HepG2 (cell line): ENCODE data around the gene ZNF474. TPM values are rescaled to one million over a fixed set of nuclear protein-coding genes. Genes with fewer than 3 reads are reported as not detected.
A peak's percentile ranks its signal among the peaks of the same experiment; 100 is the strongest.

ENCODE experiments used
- ATAC-seq: fragments of 200-7000 bp; cut with Tn5 transposase; 3 replicates; pipeline ENCODE4 v1.9.1; 2020; ENCODE audit warnings: mild to moderate bottlenecking, moderate library complexity
- BruUV-seq: library from RNA; stranded (reverse); fragments of 400-500 nt; replicated peaks from 2 replicates; lab custom pipeline; 2021; lab: Mats Ljungman, UMichigan
- CTCF ChIA-PET: fragments of 300-600 bp; formaldehyde crosslinking; extraction: SDS; loops from one replicate; lab custom pipeline; 2021; ENCODE audit warnings: low total read pairs, inconsistent platforms, low intra/inter-chr PET ratio; lab: Yijun Ruan, JAX
- POLR2A ChIA-PET: fragments of 350-600 bp; sonication (Branson Sonifier 250); formaldehyde crosslinking; loops from one replicate; lab custom pipeline; 2020; ENCODE audit warnings: antibody characterized with exemption, inconsistent platforms; lab: Yijun Ruan, JAX
- DNase-seq: peaks from one replicate; pipeline ENCODE4 v3.0.0-alpha.2; 2015; ENCODE audit warnings: low spot score
- FAIRE-seq: peaks from 3 replicates; lab custom pipeline; 2011; peaks lifted over from hg19 to GRCh38; lab: Jason Lieb, UNC
- H2AFZ ChIP-seq: one replicate; pipeline ENCODE4 v1.6.1; 2011; ENCODE audit warnings: low read length, inconsistent platforms
- H3K27ac ChIP-seq: fragments of 300-600 bp; 3 replicates; pipeline ENCODE4 v1.8.0; 2011; ENCODE audit warnings: mixed run types, mild to moderate bottlenecking, mixed read lengths, low read length, inconsistent platforms; ENCODE audit not compliant: insufficient read depth; ENCODE audit errors: extremely low read length
- H3K27me3 ChIP-seq, 2 experiments: fragments of 200-600 bp in 1 of 2; 2 replicates in 1 of 2; 3 replicates in 1 of 2; pipeline versions ENCODE4 v1.6.0 to v1.8.0; 2011; ENCODE audit warnings: low read length in 2 of 2, mild to moderate bottlenecking in 2 of 2, moderate library complexity in 2 of 2, inconsistent platforms in 1 of 2; ENCODE audit not compliant: insufficient read depth in 2 of 2, control insufficient read depth in 1 of 2
- H3K36me3 ChIP-seq, 2 experiments: fragments of 200-600 bp in 1 of 2; replicated peaks in 1 of 2; 2 replicates in 1 of 2; 3 replicates in 1 of 2; pipeline versions ENCODE4 v1.5.1 to v1.8.0; 2011; ENCODE audit warnings: low read length in 2 of 2, inconsistent platforms in 1 of 2; ENCODE audit not compliant: insufficient read depth in 2 of 2, control insufficient read depth in 1 of 2
- H3K4me1 ChIP-seq: 2 replicates; pipeline ENCODE4 v1.5.1; 2012; ENCODE audit warnings: low read length, inconsistent platforms; ENCODE audit not compliant: insufficient read depth
- H3K4me2 ChIP-seq: 2 replicates; pipeline ENCODE4 v1.6.0; 2011; ENCODE audit warnings: low read depth, low read length, inconsistent platforms
- H3K4me3 ChIP-seq, 3 experiments: fragments of 200-600 bp in 1 of 3; sonication (generic), shearing (Covaris generic) in 1 of 3; replicated peaks in 1 of 3; 2 replicates each; pipeline ENCODE4 v1.5.1; 2011 to 2016; ENCODE audit warnings: low read length in 3 of 3, inconsistent platforms in 2 of 3, low read depth in 2 of 3, mild to moderate bottlenecking in 2 of 3, control low read depth in 1 of 3, mixed read lengths in 1 of 3; ENCODE audit not compliant: insufficient read depth in 1 of 3
- H3K79me2 ChIP-seq: one replicate; pipeline ENCODE4 v1.6.1; 2011; ENCODE audit warnings: low read length, inconsistent platforms; ENCODE audit not compliant: insufficient read depth
- H3K9ac ChIP-seq: 2 replicates; pipeline ENCODE4 v1.6.0; 2011; ENCODE audit warnings: mild to moderate bottlenecking, low read depth, low read length, inconsistent platforms; ENCODE audit not compliant: insufficient read depth
- H3K9me3 ChIP-seq: 2 replicates; pipeline ENCODE4 v1.5.1; 2012; ENCODE audit warnings: mild to moderate bottlenecking, low read length
- H4K20me1 ChIP-seq: 2 replicates; pipeline ENCODE4 v1.6.0; 2011; ENCODE audit warnings: inconsistent platforms, mild to moderate bottlenecking, low read length, moderate library complexity; ENCODE audit not compliant: insufficient read depth
- ELK4 ChIP-seq: sonication (generic); formaldehyde crosslinking; IDR thresholded peaks from 2 replicates; pipeline ENCODE4 v1.9.0; 2021; ENCODE audit warnings: missing genetic modification reagents, borderline replicate concordance
- MAFF ChIP-seq: IDR thresholded peaks from 2 replicates; pipeline ENCODE4 v1.6.1; 2011; ENCODE audit warnings: low read depth, low read length, improper control_type of control experiment
- MAFK ChIP-seq, 2 experiments: IDR thresholded peaks in 1 of 2; conservative IDR thresholded peaks in 1 of 2; 2 replicates each; pipeline ENCODE4 v1.6.1; 2011; ENCODE audit warnings: improper control_type of control experiment in 2 of 2, low read length in 2 of 2
- ZBTB10 ChIP-seq: sonication (generic); formaldehyde crosslinking; IDR thresholded peaks from 2 replicates; pipeline ENCODE4 v1.4.0; 2020; ENCODE audit warnings: missing genetic modification reagents, borderline replicate concordance
- WGBS: methylation state at CpG from one replicate; pipeline ENCODE4 v1.1.6; 2017; ENCODE audit warnings: low lambda C conversion rate; 5-methylcytosine and 5-hydroxymethylcytosine counted together
- in situ Hi-C: cut with HindIII; loops from 2 replicates; pipeline ENCODE4 v1.10.0; 2017; ENCODE audit warnings: low pct_unique_long_range_greater_than_20kb; ENCODE audit not compliant: extremely low pct_ligation_motif_present
- intact Hi-C: fragments of 100-400 bp; cut with micrococcal nuclease; formaldehyde crosslinking; loops from one replicate; pipeline ENCODE4 v1.10.0; 2022; ENCODE audit not compliant: unreplicated experiment
- polyA plus RNA-seq, 8 experiments: library from polyadenylated mRNA; depleted of rRNA in 3 of 8; stranded (reverse) in 7 of 8; unstranded in 1 of 8; fragments of >200 nt; fragmentation: Illumina TruSeq in 4 of 8; extraction: Trizol in 4 of 8; gene quantifications; 2 replicates each; pipeline versions ENCODE4 v1.2.1 to v1.2.3, GENCODE V29; 2011 to 2016; ENCODE audit warnings: low read depth in 4 of 8, missing spikeins in 1 of 8, mixed read lengths in 1 of 8; ENCODE audit not compliant: insufficient read depth in 1 of 8
- total RNA-seq, 5 experiments: library from RNA; depleted of rRNA; stranded (reverse); fragments of >200 nt; fragmentation: Illumina TruSeq; extraction: Trizol; gene quantifications; 2 replicates each; pipeline ENCODE4 v1.2.3, GENCODE V29; 2016; ENCODE audit warnings: low read depth in 1 of 5

Gene ZNF474
- total and polyA plus RNA-seq, 2 of the 13 experiments (the other 11 are each of a cell fraction or from before 2014, with no cell fraction given) = 0.07 TPM; not detected in 1

GRCh38 chr5:122173474-122174415 lies 44.4 kb downstream of the ZNF474 start:
- Histone ChIP-seq H3K4me1 (no peaks in the 10 kb centered on the region), H4K20me1 (no peaks in the 10 kb centered on the region), H3K4me3 (no peak overlapping the region), H3K36me3 (no peaks in the 10 kb centered on the region), H3K79me2 (no peaks in the 10 kb centered on the region), H3K27ac (no peak overlapping the region), H2AFZ (no peak overlapping the region), H3K9ac (no peak overlapping the region), H3K27me3 (no peaks in the 10 kb centered on the region), H3K9me3 (no peaks in the 10 kb centered on the region), H3K4me2 (no peak overlapping the region)
- FAIRE-seq (no peak), DNase-seq (no peak), ATAC-seq (no peak)
- WGBS = 10% methylated on average over 5 of the region's 5 CpGs
- POLR2A ChIA-PET = no interaction called here
- intact Hi-C loops = no loop called here
- BruUV-seq = no TSS peak
- no peak for TF ChIP-seq ZBTB10
- no peak for TF ChIP-seq ELK4 (CRISPR knock-in tag)
- TF ChIP-seq MAFF = peak; percentile 90
- TF ChIP-seq MAFK (conservative IDR thresholded peaks at IDR 0.05 in 1 of 2, IDR thresholded peaks at IDR 0.05 in 1 of 2; ENCODE audit: low read length in 2 of 2) = peak; percentile 83 to 93
- in situ Hi-C loops = no loop called here
- CTCF ChIA-PET = no interaction called here
